T-helper 17 cell (primary cell): Measurements from ENCODE around the gene TYMS. TPM values are rescaled to one million over a fixed set of nuclear protein-coding genes. Genes with fewer than 3 reads are reported as not detected.

Experiments
- ATAC-seq: fragments of 150-1000 bp; cut with Tn5 transposase; 2 replicates; pipeline ENCODE4 v1.10.0; 2021; ENCODE audit warnings: mild to moderate bottlenecking, moderate library complexity
- DNase-seq, 3 donors: peaks; one replicate each; pipeline versions ENCODE4 v3.0.0 to v3.0.0-alpha.2; 2020 to 2021
- H3K9me3 ChIP-seq: one replicate; pipeline ENCODE4 v1.7.0; 2013; ENCODE audit warnings: low read length, mild to moderate bottlenecking; ENCODE audit not compliant: control insufficient read depth, poor library complexity, severe bottlenecking
- H3K27ac Mint-ChIP-seq: one replicate; pipeline ENCODE4 v1.8.0; 2022; ENCODE audit warnings: mild to moderate bottlenecking, moderate library complexity, mixed read lengths
- H3K27me3 Mint-ChIP-seq: one replicate; pipeline ENCODE4 v1.8.0; 2022; ENCODE audit warnings: mixed read lengths
- H3K36me3 Mint-ChIP-seq: one replicate; pipeline ENCODE4 v1.8.0; 2022; ENCODE audit warnings: low read depth, mixed read lengths
- H3K4me1 Mint-ChIP-seq: one replicate; pipeline ENCODE4 v1.8.0; 2022; ENCODE audit warnings: mild to moderate bottlenecking, mixed read lengths
- H3K4me3 Mint-ChIP-seq: one replicate; pipeline ENCODE4 v1.8.0; 2022; ENCODE audit warnings: mild to moderate bottlenecking, moderate library complexity, mixed read lengths
- total RNA-seq, 4 donors: library from RNA in 2 of 4; stranded (reverse) in 2 of 4; gene quantifications; one replicate each; pipeline ENCODE4 v1.2.3 and lab custom pipeline; 2022 to 2026

The TYMS gene
- total RNA-seq, 2 donors from 2014 or later, result 0.60 to 2.5 TPM

DNA sequence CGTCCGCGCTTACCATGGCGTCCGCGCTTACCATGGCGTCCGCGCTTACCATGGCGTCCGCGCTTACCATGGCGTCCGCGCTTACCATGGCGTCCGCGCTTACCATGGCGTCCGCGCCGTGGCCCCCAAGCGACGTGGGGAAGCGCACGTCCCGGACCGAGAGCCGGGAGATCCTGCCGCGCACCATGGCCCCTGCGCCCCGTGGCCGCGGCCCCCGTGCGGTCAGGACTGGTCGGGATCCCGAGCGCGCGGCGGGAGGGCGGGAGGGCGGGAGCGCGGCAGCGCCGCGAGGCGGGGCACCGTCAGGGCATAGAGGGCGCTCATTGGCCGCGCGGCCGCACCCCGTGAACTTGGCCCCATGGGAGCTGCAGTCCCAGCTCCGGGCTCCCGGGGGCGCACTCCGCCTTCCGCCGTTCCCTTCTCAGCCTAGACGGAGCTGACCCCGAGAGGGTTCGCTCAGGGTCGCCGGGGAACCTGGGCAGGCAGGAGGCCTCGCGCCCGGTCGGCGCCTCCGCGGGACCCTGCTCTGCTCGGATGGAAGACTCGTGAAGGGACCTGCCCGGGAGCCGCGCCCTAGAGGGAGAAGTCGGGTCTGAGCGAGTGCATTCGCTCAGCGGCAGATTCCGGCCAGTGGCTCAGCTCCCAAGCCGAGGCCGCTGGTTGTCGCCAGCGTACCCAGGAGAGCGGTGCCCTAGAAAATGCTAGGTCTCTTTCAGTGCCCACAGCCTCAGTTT, 55.1 kb downstream of the TYMS start, which contains the start of gene ENOSF1:
ENOSF1 (minus strand) TSS at position 230 of the 734 bp plus-strand sequence; CDS start at position 187, 43 bp downstream.
- Mint-ChIP-seq H3K4me1 (peaks cover 19% of the 10 kb centered on the region), H3K27ac (peak within 1 kb of the TSS; percentile 99), H3K4me3 (peak within 1 kb of the TSS; percentile 97), H3K27me3 (no peaks in the 10 kb centered on the region), H3K36me3 (peaks cover 9% of the 10 kb centered on the region)
- DNase-seq (peak; percentile 54 to 85 (median 63)), ATAC-seq (peak; percentile 92)
- no peaks in the 10 kb centered on the region for H3K9me3 ChIP-seq

DNA sequence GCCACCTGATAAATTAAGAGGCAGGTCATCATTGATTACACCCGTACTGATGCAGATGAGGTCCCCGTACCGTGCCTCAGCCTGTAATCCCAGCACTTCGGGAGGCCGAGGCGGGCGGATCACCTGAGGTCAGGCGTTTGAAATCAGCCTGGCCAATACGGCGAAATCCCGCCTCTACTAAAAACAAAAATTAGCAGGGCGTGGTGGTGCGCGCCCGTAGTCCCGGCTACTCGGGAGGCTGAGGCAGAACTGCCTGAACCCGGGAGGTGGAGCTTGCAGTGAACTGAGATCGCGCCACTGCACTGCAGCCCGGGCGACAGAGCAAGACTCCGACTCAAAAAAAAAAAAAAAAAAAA, 55.7 kb downstream of the TYMS start:
- peaks cover 19% of the 10 kb centered on the region for H3K4me1 Mint-ChIP-seq
- peaks cover 9% of the 10 kb centered on the region for H3K36me3 Mint-ChIP-seq
- H3K9me3 ChIP-seq, result no peaks in the 10 kb centered on the region
- no peaks in the 10 kb centered on the region for H3K27me3 Mint-ChIP-seq
- peak overlapping the region; percentile 97 for H3K4me3 Mint-ChIP-seq
- ATAC-seq (no peak), DNase-seq (no peak)
- H3K27ac Mint-ChIP-seq, result no peak overlapping the region

DNA sequence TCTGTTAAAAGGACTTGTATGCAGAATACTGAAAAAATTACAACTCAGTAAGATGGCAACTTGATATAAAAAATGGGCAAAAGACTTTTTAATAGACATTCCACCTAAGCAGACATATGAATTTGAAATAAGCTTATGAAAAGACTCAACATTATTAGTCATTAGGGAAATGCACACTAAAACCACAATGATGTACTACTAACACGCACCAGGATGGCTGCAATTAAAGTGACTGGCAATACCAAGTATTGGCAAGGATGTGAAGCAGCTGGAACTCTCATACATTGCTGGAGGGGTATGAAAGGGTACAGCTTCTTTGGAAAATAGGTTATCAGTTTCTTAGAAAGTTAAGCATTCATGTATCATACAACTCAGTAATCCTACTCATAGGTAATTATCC, 58.2 kb downstream of the TYMS start:
- H3K27ac Mint-ChIP-seq, result no peak overlapping the region
- H3K9me3 ChIP-seq, result no peaks in the 10 kb centered on the region

DNA sequence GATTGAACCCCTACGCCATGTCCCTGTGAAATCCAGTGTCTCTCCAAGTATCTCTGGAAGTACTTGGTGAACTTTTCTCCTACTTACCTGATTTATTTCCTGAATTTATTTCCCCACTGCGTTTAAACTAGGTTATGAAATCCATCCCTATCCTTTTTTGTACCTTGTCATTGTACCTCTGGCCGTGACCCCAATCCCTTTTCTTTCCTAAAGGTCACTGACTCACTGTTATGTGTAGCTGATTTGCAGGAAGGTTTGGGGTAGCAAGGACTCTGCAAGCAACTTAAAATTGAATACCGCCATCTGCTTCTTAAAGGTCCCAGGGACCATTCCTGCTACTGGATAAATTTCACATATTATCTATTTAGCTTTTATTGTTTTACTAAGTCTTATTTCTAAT, 59.5 kb downstream of the TYMS start:
- Mint-ChIP-seq H3K4me3 (no peak overlapping the region), H3K4me1 (no peaks in the 10 kb centered on the region), H3K27me3 (no peaks in the 10 kb centered on the region), H3K27ac (no peak overlapping the region), H3K36me3 (no peaks in the 10 kb centered on the region)
- DNase-seq (no peak), ATAC-seq (no peak)
- no peaks in the 10 kb centered on the region for H3K9me3 ChIP-seq

More for the DNA sequence above, 58.2 kb downstream of the TYMS start:
- Mint-ChIP-seq H3K4me1 (peaks cover 5% of the 10 kb centered on the region), H3K27me3 (no peaks in the 10 kb centered on the region), H3K36me3 (peaks cover 2% of the 10 kb centered on the region), H3K4me3 (no peak overlapping the region)
- no peak for ATAC-seq
- no peak for DNase-seq

Other genes starting within 250 kb of the TYMS start
- not detected for gene COLEC12, start 157.0 kb upstream of the TYMS start, total RNA-seq
- gene CETN1, start 77.3 kb upstream of the TYMS start, total RNA-seq, result not detected
- not detected for gene CLUL1, start 60.7 kb upstream of the TYMS start, total RNA-seq
- gene ENOSF1, start 55.0 kb downstream of the TYMS start, total RNA-seq, result 10 to 100 TPM; 57.4 to 69.3 TPM
- 1 to 10 TPM; 6.9 to 7.1 TPM for gene YES1, start 154.6 kb downstream of the TYMS start, total RNA-seq
- gene ADCYAP1, start 247.2 kb downstream of the TYMS start, total RNA-seq, result not detected